ENCODE results near the gene HOXC5.

HOXC5 gene

DNA sequence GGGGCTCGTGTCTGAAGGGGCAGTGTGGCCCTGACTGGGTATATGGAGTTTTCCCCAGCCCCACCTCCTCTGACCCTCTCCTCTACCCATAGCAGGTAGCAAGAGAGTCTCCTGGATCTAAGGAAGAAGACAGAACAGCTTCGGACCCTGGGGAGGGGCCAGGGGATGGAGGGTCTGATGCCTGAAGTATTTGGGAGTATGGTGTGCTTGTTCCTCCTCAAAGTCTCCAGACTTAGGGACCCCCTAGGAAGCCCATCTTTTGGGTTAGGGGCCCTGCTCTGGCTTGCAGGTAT, 24.6 kb upstream of the HOXC5 start:
- no peak for DNase-seq

DNA sequence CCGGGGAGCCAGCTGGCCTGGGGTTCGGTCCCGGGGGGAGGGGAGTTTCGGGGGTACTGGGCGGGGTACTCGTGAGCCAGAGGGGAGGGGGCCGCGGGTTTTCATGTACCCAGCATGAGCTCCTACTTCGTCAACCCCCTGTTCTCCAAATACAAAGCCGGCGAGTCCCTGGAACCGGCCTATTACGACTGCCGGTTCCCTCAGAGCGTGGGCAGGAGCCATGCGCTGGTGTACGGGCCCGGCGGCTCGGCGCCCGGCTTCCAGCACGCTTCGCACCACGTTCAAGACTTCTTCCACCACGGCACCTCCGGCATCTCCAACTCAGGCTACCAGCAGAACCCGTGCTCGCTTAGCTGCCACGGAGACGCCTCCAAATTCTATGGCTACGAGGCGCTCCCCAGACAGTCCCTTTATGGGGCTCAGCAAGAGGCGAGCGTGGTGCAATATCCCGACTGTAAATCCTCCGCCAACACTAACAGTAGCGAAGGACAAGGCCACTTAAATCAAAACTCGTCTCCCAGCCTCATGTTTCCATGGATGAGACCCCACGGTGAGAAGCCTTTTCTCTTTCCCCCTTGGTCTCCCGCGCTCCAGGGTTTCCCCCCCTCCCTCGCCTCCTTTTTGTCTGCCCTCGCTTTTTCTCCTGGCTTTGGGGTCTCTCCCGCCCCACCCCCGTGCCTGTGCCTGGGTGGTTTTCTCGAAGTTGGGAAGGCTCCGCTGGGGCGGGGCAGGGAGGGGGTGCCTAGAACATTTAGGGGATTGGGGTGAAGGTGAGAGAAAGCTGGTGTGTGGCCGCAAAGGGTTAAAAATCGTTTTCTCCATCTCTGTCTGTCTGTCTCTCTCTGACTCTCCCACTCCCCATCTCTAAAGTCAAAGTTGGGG, 23.4 kb upstream of the HOXC5 start:
- no peak for DNase-seq

DNA sequence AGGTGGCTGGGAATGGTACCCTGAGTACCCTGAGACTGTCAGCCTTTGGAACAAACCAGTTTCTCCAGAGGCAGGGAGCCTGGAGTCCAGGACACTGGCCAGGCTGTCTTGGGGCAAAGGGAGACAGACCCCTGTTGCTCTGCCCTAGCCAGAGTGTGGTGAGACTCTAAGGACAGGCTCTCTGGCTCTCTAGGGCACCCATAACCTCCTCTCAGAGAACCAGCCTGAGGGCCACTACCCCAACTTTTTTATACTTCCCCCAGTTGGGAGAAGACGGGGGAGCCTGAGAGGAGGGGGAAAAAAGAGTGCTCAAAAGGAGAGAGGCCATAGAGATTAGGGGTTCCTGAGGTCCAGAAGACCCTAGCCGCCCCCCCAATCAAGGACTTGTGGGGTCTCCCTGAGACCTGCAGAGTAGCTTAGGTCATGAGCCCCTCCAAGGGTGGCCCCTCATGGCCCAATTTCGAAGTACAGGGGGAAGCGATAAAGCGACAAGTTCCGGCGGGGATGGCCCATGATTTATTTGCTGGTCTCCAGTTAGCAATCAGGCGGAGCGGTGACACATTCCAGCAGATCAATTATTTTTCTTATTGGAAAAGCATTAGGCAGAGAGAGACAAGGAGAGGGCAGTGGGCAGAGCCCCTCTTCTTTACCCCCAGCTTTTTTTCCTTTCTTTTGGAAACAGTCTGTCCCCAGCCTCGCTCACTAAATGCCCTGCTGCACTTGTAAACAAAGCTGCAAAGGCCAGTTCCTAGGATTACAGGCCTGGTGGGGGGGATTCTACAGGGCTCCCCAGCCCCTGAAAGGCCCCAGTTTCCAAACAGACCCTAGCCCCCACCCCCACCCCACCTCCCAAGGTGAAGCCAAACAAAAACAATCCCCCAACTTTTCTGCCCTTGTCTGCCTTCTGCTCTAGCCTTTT, 22.5 kb upstream of the HOXC5 start:
- DNase-seq, result no peak

DNA sequence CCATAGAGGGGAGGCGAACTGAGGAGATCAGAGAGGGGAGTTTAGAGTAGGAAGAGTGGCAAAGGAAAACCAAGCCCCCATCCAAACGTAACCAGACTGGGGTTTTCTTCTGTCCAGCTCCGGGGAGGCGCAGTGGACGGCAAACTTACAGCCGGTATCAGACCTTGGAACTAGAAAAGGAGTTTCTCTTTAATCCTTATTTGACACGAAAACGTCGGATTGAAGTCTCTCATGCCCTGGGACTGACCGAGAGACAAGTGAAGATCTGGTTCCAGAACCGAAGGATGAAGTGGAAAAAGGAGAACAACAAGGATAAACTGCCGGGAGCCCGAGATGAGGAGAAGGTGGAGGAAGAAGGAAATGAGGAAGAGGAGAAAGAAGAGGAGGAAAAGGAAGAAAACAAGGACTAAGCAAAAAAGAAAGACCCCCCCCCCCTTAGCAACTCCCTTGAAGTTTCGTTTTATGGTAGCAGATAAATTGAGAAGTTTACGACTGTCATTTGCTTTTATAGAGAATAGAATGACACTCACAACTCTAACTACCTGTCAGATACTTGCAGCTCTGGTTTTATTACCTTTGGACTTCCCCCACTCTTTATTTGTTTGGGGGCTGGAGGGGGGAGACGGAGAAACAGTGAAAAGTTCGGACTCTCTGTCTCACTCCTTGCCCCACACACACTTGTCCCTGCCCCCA, 21.7 kb upstream of the HOXC5 start:
- no peak for DNase-seq

DNA sequence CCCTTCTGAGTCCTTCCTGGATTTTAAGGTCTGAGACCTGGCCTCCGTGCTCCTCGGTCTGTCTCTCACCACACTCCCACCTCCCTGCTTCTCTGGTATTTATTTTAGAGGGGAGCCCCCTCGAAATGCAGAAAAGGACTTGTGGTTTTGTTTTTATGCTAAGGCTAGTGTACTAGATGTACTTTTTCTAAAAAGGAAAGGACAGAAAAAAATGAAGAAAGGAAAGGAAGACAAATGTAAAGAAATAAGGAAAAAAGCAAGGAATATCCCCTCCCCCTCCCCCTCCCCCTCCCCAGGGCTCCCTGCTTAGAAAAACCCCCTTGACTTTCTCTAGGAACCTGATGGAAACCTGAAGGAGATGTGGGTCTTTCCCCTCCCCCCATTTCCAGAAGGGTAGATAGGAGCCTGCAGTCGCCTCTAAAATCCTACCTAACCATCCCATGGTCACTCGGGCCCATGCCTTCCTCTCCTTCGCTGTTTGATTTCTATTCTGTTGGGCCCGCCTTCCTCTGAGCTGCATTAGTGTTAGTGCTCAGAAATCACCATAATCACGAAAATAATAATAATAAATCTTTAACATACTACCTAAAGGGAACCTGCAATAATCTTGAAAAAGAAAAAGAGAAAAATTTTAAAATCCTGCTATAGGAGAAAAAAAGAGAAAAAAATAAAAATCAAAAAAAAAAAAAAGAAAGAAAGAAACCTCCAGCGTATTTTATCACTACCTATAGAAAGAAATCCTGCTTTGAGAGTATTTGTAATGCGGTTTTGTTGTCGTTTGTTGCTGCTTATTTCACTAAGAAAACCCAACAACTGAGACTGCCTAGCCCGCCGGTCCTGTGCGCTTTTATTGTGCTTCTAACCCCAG, 21.0 kb upstream of the HOXC5 start:
- no peak for DNase-seq

DNA sequence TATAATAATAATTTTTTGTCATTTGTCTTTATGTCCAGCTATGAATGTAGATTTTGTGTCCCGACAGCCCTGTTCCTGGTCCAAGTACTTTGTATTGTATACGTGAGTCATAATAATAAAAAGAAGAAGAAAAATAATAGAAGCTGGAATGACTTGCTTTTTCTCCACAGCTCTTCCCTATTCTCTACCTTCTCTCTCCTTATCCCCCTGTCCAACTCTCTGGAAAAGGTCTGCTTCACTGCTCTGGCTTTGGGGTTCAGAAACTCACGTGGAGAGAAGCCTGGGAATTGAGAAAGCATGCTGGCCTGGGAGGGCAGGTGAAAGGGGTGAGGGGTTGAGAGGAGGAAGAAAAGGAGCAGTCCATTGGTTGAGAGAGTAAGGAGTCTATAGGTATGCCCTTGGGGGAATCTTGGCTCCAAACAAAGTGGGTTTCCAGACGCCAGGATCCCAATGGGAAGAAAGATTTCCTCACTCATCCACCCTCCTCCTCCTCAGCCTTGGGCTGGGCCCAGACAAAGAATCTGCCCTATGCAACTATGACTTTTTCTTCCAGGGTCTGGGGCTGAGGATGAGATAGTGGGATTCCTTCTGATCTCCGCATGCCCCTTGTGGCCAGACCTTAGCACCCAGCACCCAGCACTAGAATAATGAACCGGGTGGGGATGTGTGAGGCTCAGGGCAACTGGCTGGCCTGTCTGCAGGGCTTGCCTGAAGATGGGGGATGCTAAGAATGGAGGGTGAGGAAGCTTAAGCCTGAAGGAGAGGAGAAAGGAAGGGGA, 20.0 kb upstream of the HOXC5 start:
- no peak for DNase-seq

DNA sequence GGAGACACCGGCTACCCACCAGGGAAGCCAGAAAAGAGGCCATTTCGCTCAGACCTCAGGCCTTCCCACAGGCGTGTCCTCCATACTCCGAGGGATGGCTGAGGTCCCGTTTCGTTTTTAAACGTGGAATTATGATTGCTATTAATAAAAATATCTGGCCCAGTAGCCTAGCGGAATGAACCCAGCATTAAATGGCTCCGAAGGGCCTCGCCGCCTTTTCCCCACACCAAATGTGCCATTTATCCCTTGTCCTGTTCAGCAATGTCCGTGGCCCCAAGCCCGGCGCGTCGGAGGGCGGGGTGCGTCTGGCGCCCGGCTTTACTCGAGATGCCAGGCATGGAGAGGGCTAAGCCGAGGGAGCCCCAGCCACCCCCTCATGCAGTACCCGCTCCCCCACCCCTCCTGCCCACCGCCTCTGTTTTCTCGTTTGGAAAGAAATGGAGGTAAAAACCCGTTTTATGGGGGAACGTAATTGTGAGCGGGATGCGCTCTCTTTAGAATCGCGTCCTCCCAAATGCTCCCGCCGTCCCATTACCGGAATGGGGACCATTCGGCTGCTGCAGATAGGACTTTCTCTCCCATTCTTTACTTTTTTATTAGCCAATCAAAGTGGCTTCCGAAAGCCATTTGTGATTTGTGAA, 18.4 kb upstream of the HOXC5 start:
- DNase-seq, result no peak

DNA sequence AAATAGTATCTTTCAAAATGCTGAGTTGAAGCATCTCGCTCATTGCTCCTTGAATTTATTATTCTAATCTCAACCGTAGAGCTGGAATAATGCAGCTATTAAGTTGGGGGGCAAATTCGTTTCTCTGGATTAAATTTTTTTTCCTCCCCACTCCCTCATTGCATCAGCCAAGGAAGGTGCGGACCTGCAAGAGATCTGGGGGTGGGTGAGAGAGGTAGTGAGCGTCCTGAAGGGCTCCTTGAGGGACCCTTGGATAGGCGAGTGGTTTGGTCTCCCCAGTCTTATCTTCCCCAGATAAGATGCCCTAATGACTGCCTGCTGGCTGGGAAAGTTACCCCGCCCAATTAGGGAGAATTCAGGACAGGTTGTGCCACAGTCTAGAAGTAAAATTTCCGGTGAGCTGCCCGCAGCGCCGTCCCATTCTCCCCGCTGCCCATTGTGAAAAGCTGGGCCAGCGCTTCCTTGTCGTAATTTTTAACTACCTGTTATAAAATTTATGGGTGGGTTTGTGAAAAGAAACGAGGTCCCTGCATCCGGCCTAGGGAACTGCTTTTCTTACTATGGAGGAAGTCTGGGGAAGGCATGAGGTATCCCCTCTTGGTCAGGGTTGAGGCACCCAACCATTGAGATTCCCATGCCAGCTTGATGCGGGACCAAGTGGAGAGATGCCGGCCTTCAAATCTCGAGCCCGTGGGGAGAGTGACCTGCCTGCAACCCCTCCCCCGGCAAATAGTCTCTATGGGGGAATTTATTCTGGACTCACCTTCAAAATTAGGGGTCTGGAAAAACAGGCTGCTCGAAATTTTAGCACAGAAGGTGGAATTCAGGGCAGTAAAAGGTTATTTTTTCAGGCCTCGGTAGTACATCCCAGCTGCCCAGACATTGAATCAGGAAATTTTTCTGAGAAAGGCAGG, 17.6 kb upstream of the HOXC5 start:
- no peak for DNase-seq

DNA sequence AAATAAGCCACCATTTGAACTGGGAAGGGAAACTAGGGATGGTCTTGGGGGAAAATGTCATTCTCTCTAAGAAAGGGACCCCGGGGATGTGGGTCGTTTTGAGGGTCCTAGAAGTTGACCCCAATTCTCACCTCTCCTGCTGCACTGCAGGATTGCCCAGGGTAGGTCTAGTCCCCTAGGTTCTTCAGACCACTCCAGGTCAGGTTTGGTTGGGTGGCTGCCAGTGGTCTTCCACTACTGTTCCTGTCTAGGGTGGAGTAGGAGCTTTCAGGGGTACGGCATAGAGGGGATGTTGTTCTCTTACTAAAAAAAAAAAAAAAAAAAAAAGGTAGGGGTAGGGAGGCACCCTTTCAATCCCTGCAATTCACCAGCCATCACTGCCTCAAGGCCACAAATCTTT, 16.8 kb upstream of the HOXC5 start:
- DNase-seq, result no peak

DNA sequence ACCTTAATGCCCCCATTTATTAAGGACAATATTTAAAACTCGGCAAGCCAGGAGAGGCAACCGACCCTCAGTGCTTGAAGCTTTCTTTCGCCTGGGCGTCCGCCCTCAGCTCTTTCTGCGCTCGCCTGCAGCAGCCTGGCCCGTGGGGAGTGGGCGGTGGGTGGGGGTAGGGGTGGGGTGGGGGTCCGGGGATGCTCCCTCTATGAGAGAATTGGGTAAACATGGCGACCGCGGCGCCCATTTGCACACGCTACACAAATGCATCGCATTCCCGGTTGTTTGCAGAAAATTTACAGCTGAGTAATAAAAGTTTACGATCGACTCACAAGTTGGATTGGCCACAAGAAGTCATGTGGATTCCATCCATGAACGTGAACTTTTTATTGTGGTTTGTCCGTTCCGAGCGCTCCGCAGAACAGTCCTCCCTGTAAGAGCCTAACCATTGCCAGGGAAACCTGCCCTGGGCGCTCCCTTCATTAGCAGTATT, 16.3 kb upstream of the HOXC5 start:
- peak; percentile 78 for DNase-seq

DNA sequence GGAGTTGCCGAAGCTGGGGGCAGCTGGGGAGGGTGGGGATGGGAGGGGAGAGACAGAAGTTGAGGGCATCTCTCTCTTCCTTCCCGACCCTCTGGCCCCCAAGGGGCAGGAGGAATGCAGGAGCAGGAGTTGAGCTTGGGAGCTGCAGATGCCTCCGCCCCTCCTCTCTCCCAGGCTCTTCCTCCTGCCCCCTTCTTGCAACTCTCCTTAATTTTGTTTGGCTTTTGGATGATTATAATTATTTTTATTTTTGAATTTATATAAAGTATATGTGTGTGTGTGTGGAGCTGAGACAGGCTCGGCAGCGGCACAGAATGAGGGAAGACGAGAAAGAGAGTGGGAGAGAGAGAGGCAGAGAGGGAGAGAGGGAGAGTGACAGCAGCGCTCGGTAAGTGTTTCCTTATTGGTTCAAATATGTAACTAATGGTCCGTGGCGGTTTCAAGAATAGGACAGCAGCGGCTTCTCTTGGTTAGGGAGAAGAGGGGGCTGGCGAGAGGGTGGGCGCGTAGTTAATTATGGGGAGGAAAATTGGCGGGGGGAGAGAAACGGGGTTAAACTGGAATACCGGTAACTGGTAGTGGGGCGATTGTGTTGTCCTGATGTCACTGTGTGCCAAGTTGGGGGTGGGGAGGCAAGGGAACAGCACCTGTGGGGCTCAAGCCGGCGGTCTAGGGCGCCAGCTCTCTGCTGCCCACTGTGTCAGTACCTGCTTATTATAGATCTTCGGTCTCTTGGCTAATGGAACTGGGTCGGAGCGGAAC, 15.6 kb upstream of the HOXC5 start:
- DNase-seq, result no peak

DNA sequence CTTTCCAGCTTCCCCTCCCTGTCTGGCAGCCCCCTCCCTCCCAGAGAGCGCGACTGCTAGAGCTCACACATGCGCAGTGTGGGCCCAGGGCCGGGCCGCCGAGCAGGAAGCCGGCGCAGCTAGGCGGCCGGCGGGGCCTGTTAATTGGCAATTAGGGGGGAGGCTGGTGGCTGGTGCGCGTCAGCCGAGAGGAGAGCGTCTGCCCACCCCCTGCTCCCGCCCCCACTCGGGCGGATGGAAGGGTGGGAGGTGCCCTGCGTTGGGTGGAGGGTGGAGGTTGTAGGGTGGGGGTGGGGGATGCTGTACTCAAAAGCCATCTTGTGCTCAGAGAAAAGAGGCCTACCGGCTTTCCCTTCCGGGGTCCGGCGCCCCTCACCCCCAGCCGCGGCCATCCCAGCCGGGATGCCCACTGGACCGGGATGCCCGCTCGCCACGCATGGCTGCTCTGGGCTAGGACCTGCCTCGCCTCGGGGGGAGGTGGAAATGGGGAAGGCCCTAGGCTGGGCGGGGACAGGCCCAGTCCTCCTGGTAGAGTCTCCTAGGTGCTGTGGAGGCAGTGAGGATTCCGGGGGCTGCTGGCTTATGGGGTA, 14.9 kb upstream of the HOXC5 start:
- peak; percentile 93 for DNase-seq

DNA sequence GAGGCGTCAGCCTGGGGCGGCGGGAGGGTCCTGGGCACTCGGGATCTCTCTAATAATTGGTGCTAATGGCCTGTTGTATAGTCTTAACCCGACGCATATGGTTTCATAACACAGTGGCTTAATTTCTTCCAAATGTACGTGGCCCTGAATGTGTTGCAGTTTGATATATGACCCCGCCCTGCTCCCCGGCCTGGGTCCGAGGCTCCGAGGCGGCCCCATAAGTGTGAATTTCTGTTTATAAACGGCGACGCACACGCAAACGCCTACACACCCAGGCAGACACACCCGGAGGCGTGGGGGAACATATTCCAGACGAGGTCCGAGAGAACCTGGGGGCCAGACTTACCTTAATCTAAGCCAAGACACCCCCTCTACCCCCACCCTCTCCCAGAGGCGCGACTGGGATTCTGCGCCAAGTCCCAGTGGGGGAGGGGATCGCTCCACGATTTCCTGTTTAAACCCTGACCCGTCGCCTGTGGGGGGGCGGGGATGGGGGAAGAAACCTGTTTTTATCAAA, 14.3 kb upstream of the HOXC5 start:
- no peak for DNase-seq

DNA sequence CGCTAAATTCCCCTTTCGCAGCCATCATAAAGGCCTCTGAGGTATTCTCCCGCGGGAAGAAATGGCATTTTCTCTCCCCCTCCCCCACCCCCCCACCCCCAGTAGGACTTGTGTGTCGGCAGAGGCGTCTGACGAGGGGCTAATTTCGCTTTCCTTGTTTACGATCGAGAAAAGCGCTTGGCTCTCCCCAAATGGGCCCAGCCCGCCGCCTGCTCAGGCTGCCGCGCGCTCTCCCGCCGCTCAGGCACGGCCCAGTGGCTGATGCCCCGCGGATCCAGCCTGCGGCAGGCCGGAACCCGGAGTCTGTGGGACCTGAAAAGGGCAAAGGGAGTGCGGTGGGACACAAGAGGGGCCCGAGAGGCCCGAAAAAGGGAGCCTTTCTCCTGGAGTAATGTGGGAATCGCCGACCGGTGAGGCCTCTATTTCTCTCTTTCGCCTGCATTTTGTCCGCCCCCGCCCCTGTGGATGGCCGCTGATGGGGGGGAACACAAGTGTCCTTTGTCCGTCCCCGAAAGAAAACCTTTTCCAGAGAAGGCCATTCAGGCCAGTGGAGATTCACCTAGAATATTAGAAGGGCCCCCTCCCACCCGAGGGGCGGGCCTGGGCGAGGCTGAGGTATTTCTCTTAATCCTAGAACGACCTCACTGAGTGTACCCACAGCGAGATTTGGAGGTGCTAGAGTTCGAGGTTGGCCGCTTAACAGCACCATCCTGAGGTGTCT, 13.6 kb upstream of the HOXC5 start:
- no peak for DNase-seq

DNA sequence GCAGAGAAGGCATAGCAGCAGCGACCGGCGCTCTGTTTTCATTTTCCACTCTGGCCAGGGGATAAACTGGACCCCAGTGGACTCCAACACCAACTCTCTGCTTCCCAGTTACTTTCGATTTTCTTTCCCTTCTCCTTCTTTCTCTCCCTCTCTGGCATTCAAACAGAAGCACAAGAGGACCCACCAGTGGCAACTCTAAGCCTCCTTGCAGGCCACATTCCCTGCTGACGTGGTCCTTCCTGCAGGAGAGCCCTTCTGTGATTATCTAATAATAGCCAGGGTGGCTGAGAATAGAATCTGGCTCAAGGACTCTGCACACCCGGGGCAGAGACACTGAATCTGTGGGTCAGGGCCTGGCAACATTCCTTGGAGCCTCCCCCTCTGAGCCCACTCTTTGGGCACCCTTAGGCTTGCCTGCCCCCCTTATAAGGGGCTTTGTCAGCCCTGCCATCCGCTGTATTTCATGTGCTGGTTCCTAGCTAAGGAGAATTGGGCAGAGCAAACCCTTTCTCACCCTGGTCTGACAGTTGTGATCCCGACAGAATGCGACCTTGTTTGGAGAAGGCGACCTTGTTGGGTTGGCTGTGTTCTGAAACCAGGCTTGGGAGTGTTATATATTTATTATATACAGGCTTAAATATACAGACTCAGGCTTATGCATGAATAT, 12.8 kb upstream of the HOXC5 start:
- DNase-seq, result no peak

DNA sequence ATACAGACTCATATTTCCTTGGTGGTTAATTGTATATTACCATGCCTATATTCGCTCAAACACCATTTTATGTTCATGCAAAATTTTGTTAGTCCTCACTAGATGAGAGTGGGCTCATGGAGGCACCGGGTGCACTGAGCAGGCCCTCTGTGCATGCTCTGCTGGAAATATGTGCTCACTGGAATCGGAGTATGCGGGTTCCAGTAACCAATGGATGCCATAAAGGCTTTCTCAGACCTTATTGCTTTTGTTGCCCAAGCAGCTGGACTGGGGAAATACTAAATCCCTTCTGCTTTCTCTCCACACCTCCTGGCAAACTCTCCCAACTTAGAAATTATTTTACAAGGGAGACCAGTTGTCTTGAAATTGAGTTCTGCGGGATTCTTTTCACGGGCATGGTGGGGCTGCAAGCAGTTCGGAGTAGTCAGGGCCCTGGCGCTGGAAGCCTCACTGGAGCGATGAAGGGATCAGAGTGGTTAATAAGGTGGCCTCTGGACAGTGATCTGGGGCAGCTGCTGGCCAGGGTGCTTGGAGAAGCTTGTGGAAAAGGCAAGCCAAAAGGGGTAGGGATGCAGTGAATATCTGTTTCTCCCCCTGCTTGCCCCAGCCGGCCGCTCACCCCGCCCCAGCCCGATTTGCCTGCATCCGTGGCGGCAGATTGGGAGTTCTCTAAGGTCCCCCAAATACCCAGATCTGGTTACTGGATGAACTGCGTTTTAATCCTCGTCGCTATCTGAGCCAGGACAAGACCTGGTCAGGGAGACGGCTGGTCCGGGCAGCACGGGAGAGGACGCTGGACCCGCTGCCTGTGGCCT, 12.1 kb upstream of the HOXC5 start:
- DNase-seq, result no peak
